PFSK-1 (cell line): ENCODE measurements around the gene CES3.

ENCODE experiments used
- FOXP2 ChIP-seq: optimal IDR thresholded peaks from 2 replicates; pipeline ENCODE3; 2011; ENCODE audit warnings: borderline replicate concordance, control low read depth, inconsistent platforms; ENCODE audit not compliant: insufficient read depth; ENCODE audit errors: extremely low read length, extremely low read depth
- POLR2AphosphoS5 ChIP-seq: IDR thresholded peaks from 2 replicates; pipeline ENCODE4 v1.6.1; 2012; ENCODE audit warnings: low read depth, mild to moderate bottlenecking, control low read depth, low read length, moderate library complexity
- REST ChIP-seq, 2 experiments: IDR thresholded peaks; 2 replicates each; pipeline versions ENCODE4 v1.6.1 to v1.8.0; 2011 to 2012; ENCODE audit warnings: low read depth in 2 of 2, low read length in 2 of 2, control low read depth in 1 of 2, inconsistent platforms in 1 of 2, mild to moderate bottlenecking in 1 of 2, moderate library complexity in 1 of 2; ENCODE audit not compliant: insufficient read depth in 1 of 2
- TAF1 ChIP-seq: IDR thresholded peaks from 2 replicates; pipeline ENCODE4 v1.6.1; 2012; ENCODE audit warnings: low read length, control low read depth, borderline replicate concordance; ENCODE audit not compliant: insufficient read depth

- TF ChIP-seq POLR2AphosphoS5 (no peak), TAF1 (no peak), REST (IDR thresholded peaks at IDR 0.05; ENCODE audit: insufficient read depth in 1 of 2, low read depth in 2 of 2, low read length in 2 of 2) (no peak), FOXP2 (no peak)
Observed at GRCh38 chr16:66925322-66925840, 35.7 kb upstream of the CES3 start, which contains the start of gene RRAD.
